A549 (cell line): Measurements from ENCODE around the gene RHOT1. TPM values are rescaled to one million over a fixed set of nuclear protein-coding genes. Genes with fewer than 3 reads are reported as not detected.

Source experiments
- ATAC-seq, 2 experiments: fragments of 200-7000 bp in 1 of 2; fragments of >200 bp in 1 of 2; cut with Nextera tagmentation in 1 of 2; cut with Tn5 transposase in 1 of 2; 3 replicates each; pipeline versions ENCODE4 v1.8.0 to v1.9.1; 2018 to 2020; ENCODE audit warnings: mild to moderate bottlenecking in 1 of 2, moderate library complexity in 1 of 2
- CTCF ChIA-PET: fragments of 300-600 bp; sonication (Branson Sonifier 250); formaldehyde crosslinking; extraction: SDS; loops from one replicate; lab custom pipeline; 2021; ENCODE audit warnings: antibody characterized with exemption, inconsistent platforms; lab: Yijun Ruan, JAX
- POLR2A ChIA-PET: fragments of 350-600 bp; formaldehyde crosslinking; extraction: SDS; loops from one replicate; lab custom pipeline; 2021; ENCODE audit warnings: antibody characterized with exemption, inconsistent platforms; lab: Yijun Ruan, JAX
- DNase-seq, 2 experiments: peaks; one replicate each; pipeline versions ENCODE4 v3.0.0 to v3.0.0-alpha.2; 2011 to 2016; ENCODE audit warnings: low read depth in 1 of 2, low spot score in 1 of 2
- FAIRE-seq: peaks from 2 replicates; lab custom pipeline; 2011; peaks lifted over from hg19 to GRCh38; lab: Jason Lieb, UNC
- H3K27ac ChIP-seq, 2 experiments: fragments of >200 bp; sonication (Bioruptor Twin); formaldehyde crosslinking; 3 replicates each; pipeline ENCODE4 v1.5.1; 2016 to 2017
- H3K4me1 ChIP-seq: fragments of >200 bp; sonication (Bioruptor Twin); formaldehyde crosslinking; 3 replicates; pipeline ENCODE4 v1.6.1; 2016
- H3K4me2 ChIP-seq: fragments of >200 bp; sonication (Bioruptor Twin); formaldehyde crosslinking; 3 replicates; pipeline ENCODE4 v1.6.1; 2016
- H3K4me3 ChIP-seq: fragments of >200 bp; sonication (Bioruptor Twin); formaldehyde crosslinking; 3 replicates; pipeline ENCODE4 v1.5.1; 2016
- H3K9me3 ChIP-seq: fragments of >200 bp; sonication (Bioruptor Twin); formaldehyde crosslinking; 3 replicates; pipeline ENCODE4 v1.6.1; 2016
- ATOH8 ChIP-seq: fragments of 250-450 bp; sonication (Bioruptor Pico); IDR thresholded peaks from 2 replicates; pipeline ENCODE4 v1.5.0; 2020; ENCODE audit warnings: low read depth, mild to moderate bottlenecking, moderate library complexity
- BHLHE40 ChIP-seq: IDR thresholded peaks from 2 replicates; pipeline ENCODE4 v1.6.1; 2012; ENCODE audit warnings: low read depth, low read length, inconsistent platforms
- FOSL2 ChIP-seq, 2 experiments: fragments of 450-650 bp in 1 of 2; fragments of >200 bp in 1 of 2; sonication (Bioruptor Twin) in 1 of 2; formaldehyde crosslinking; IDR thresholded peaks; 2 replicates each; pipeline versions ENCODE4 v1.5.0 to v1.6.1; 2016 to 2020; ENCODE audit warnings: mild to moderate bottlenecking in 1 of 2, moderate library complexity in 1 of 2
- FOXS1 ChIP-seq: fragments of 250-450 bp; sonication (Bioruptor Pico); IDR thresholded peaks from 2 replicates; pipeline ENCODE4 v1.5.0; 2020; ENCODE audit warnings: mild to moderate bottlenecking, moderate library complexity
- MAFK ChIP-seq: fragments of 450-650 bp; IDR thresholded peaks from 2 replicates; pipeline ENCODE4 v1.6.1; 2014; ENCODE audit not compliant: partially characterized antibody
- MAZ ChIP-seq: fragments of 150-350 bp; IDR thresholded peaks from 2 replicates; pipeline ENCODE4 v1.6.1; 2014; ENCODE audit warnings: antibody characterized with exemption, low read depth, low read length, borderline replicate concordance
- NFE2L2 ChIP-seq: fragments of 150-350 bp; conservative IDR thresholded peaks from 2 replicates; pipeline ENCODE4 v1.6.1; 2014; ENCODE audit warnings: low read length
- NPAS2 ChIP-seq: fragments of 250-450 bp; sonication (Bioruptor Pico); IDR thresholded peaks from 2 replicates; pipeline ENCODE4 v1.8.0; 2022; ENCODE audit warnings: mild to moderate bottlenecking, moderate library complexity, borderline replicate concordance
- POLR2A ChIP-seq: IDR thresholded peaks from 2 replicates; pipeline ENCODE4 v1.6.1; 2012; ENCODE audit warnings: mild to moderate bottlenecking, low read length
- RARB ChIP-seq: fragments of 250-450 bp; sonication (Bioruptor Pico); IDR thresholded peaks from 2 replicates; pipeline ENCODE4 v1.8.0; 2021; ENCODE audit warnings: mild to moderate bottlenecking, moderate library complexity
- SMC3 ChIP-seq: fragments of >200 bp; sonication (Bioruptor Twin); formaldehyde crosslinking; IDR thresholded peaks from 3 replicates; pipeline ENCODE4 v1.6.1; 2018; ENCODE audit warnings: inconsistent platforms
- TFCP2L1 ChIP-seq: fragments of 250-450 bp; sonication (Bioruptor Pico); IDR thresholded peaks from 2 replicates; pipeline ENCODE4 v1.5.0; 2021; ENCODE audit warnings: mild to moderate bottlenecking
- WGBS: methylation state at CpG from one replicate; pipeline ENCODE4 v1.1.6; 2017; ENCODE audit errors: missing lambda C conversion rate; 5-methylcytosine and 5-hydroxymethylcytosine counted together
- polyA plus RNA-seq, 4 experiments: library from polyadenylated mRNA; depleted of rRNA in 3 of 4; stranded (reverse); fragments of >200 nt; fragmentation: RNase III in 1 of 4; extraction: RNeasy Plus Mini Kit Qiagen cat#74134 plus additional on column Dnase treatment in 1 of 4; gene quantifications; 2 replicates in 3 of 4; 3 replicates in 1 of 4; pipeline ENCODE4 v1.2.3, GENCODE V29; 2011 to 2017
- TF ChIP-seq, protein P1 (sequence below): fragments of 200-600 bp; sonication (generic); IDR thresholded peaks from 2 replicates; pipeline ENCODE4 v1.6.1; 2016; ENCODE audit warnings: antibody characterized with exemption, mild to moderate bottlenecking, moderate library complexity

RHOT1 gene
- polyA plus RNA-seq, 2 of the 4 experiments (the other 2 are of a cell fraction), result 26.6 to 109 TPM

DNA sequence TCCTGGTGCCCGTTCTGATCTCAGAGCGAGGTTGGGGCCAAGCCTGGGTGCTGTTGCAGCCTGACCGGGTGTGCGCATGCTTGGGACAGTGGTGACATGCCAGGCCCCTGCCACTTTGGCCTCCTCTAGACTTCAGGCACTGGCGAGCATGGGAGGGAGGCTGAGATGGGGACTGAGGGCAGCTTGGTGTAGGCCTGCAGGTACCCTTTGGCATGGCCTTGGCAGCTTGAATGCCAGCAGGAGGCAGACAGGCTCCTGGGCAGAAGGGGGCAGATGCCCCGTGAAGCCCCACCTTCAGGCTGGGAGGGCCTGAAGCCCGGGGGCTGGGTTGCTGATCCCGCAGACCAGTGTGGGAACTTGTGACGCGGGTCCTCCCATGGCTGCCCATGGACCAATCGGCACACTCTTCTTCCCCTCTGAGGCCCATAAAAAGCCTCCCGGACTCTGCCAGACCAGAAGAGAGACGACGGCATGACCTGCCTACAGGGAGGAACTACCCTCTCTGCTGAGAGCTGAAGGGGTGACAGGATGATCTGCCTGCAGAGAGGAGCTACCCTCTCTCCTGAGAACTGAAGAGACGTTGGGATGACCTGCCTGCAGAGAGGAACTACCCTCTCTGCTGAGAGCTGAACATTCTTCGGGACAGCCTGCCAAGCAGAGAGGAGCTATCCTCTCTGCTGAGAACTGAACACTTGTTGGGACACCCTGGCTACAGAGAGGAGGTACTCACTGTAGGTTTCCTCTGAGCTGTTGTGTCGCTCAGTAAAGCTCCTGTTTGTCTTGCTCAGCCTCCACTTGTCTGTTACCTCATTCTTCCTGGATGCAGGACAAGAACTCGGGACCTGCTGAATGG lies 17.5 kb downstream of the RHOT1 start:
- no peak for TF ChIP-seq NFE2L2
- H3K27ac ChIP-seq, result no peak overlapping the region
- H3K9me3 ChIP-seq, result no peaks in the 10 kb centered on the region
- POLR2A ChIA-PET, result no interaction called here
- H3K4me2 ChIP-seq, result no peak overlapping the region
- CTCF ChIA-PET, result interaction anchor here (0.8 to 1.5 kb wide), 6 partner anchors 9 to 153 kb away, joined by 3 to 6 read pairs (median 4); partner anchors contain the start of genes LRRC37B and RHOT1
- no peak overlapping the region for H3K4me3 ChIP-seq
- FAIRE-seq, result no peak
- H3K4me1 ChIP-seq, result peaks cover 23% of the 10 kb centered on the region
- WGBS, result 87% methylated on average over 15 of the region's 18 CpGs
- DNase-seq, result no peak
- ATAC-seq, result peak; percentile 21 to 27; a peak in 3 of 6 replicates

DNA sequence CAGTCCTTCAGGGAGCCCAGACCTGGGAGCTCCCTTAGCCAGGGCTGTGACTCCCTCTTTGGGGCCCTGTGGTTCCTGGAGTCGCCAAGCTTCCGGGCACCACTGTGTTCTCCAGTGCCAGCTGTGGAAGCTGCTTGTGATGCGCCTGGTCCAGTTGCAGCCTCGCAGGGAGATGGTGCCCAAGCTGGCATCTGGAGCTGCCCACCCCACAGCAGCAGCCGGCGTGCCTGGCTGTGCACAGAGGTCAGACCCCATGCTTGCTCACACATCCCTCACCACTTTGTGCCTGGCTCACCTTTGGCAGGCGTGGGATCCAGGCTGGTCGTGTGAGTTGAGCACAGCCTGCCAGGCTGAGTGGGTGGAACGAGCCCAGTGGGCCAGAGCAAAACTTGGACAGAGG lies 18.2 kb downstream of the RHOT1 start:
- no peak for FAIRE-seq
- H3K4me3 ChIP-seq, result no peak overlapping the region
- CTCF ChIA-PET, result interaction anchor here (0.8 to 1.5 kb wide), 6 partner anchors 10 to 154 kb away, joined by 3 to 6 read pairs (median 3); partner anchors contain the start of genes LRRC37B and RHOT1
- WGBS, result 95% methylated on average over 5 of the region's 9 CpGs
- TF ChIP-seq FOSL2 (IDR thresholded peaks at IDR 0.05) (no peak), FOSL2 (CRISPR knock-in tag; IDR thresholded peaks at IDR 0.05) (no peak), RARB (no peak), ATOH8 (CRISPR knock-in tag) (no peak)
- H3K4me1 ChIP-seq, result peaks cover 23% of the 10 kb centered on the region
- H3K27ac ChIP-seq, result no peak overlapping the region
- ATAC-seq, result no peak
- no peak overlapping the region for H3K4me2 ChIP-seq
- DNase-seq, result no peak
- H3K9me3 ChIP-seq, result no peaks in the 10 kb centered on the region
- POLR2A ChIA-PET, result no interaction called here

GRCh38 chr17:32161029-32161428 lies 18.7 kb downstream of the RHOT1 start:
- FAIRE-seq, result no peak
- CTCF ChIA-PET, result interaction anchor here (1.0 to 1.5 kb wide), 4 partner anchors 16 to 154 kb away, joined by 3 to 6 read pairs (median 3); partner anchors contain the start of genes LRRC37B and RHOT1
- H3K4me3 ChIP-seq, result no peak overlapping the region
- H3K9me3 ChIP-seq, result no peaks in the 10 kb centered on the region
- DNase-seq, result no peak
- no peak overlapping the region for H3K27ac ChIP-seq
- WGBS, result 94% methylated on average over 8 of the region's 8 CpGs
- H3K4me1 ChIP-seq, result peaks cover 23% of the 10 kb centered on the region
- TF ChIP-seq FOSL2 (IDR thresholded peaks at IDR 0.05), result no peak
- no peak for TF ChIP-seq FOSL2 (CRISPR knock-in tag; IDR thresholded peaks at IDR 0.05)
- no peak for TF ChIP-seq MAFK
- TF ChIP-seq RARB, result no peak
- TF ChIP-seq, protein P1, sequence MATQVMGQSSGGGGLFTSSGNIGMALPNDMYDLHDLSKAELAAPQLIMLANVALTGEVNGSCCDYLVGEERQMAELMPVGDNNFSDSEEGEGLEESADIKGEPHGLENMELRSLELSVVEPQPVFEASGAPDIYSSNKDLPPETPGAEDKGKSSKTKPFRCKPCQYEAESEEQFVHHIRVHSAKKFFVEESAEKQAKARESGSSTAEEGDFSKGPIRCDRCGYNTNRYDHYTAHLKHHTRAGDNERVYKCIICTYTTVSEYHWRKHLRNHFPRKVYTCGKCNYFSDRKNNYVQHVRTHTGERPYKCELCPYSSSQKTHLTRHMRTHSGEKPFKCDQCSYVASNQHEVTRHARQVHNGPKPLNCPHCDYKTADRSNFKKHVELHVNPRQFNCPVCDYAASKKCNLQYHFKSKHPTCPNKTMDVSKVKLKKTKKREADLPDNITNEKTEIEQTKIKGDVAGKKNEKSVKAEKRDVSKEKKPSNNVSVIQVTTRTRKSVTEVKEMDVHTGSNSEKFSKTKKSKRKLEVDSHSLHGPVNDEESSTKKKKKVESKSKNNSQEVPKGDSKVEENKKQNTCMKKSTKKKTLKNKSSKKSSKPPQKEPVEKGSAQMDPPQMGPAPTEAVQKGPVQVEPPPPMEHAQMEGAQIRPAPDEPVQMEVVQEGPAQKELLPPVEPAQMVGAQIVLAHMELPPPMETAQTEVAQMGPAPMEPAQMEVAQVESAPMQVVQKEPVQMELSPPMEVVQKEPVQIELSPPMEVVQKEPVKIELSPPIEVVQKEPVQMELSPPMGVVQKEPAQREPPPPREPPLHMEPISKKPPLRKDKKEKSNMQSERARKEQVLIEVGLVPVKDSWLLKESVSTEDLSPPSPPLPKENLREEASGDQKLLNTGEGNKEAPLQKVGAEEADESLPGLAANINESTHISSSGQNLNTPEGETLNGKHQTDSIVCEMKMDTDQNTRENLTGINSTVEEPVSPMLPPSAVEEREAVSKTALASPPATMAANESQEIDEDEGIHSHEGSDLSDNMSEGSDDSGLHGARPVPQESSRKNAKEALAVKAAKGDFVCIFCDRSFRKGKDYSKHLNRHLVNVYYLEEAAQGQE, result no peak
- no peak for TF ChIP-seq FOXS1
- no peak for TF ChIP-seq NPAS2
- no peak for TF ChIP-seq MAZ
- no peak for TF ChIP-seq BHLHE40
- TF ChIP-seq TFCP2L1 (CRISPR knock-in tag), result no peak
- no peak for TF ChIP-seq SMC3
- no peak for TF ChIP-seq POLR2A
- TF ChIP-seq, all 56 proteins: peak for 0
- H3K4me2 ChIP-seq, result no peak overlapping the region
- ATAC-seq, result no peak
- POLR2A ChIA-PET, result no interaction called here
